GM23248 (cell line): ENCODE measurements around the gene ZDHHC14. TPM values are rescaled to one million over a fixed set of nuclear protein-coding genes. Genes with fewer than 3 reads are reported as not detected.

Experiments
- DNase-seq: peaks from one replicate; pipeline ENCODE4 v3.0.0-alpha.2; 2015
- H2AFZ ChIP-seq: fragments of 200-600 bp; sonication (generic); 2 replicates; pipeline ENCODE4 v1.6.1; 2016; ENCODE audit warnings: antibody characterized with exemption
- H3F3A ChIP-seq: fragments of 200-600 bp; sonication (generic); 2 replicates; pipeline ENCODE4 v1.6.1; 2016; ENCODE audit warnings: mild to moderate bottlenecking, antibody characterized with exemption, mixed run types; ENCODE audit not compliant: insufficient read depth
- H3K27ac ChIP-seq: fragments of 200-600 bp; sonication (generic); 2 replicates; pipeline ENCODE4 v1.5.1; 2016; ENCODE audit warnings: mild to moderate bottlenecking
- H3K27me3 ChIP-seq: fragments of 200-600 bp; sonication (generic); replicated peaks from 2 replicates; pipeline ENCODE4 v1.6.1; 2016; ENCODE audit warnings: mild to moderate bottlenecking; ENCODE audit not compliant: insufficient read depth
- H3K36me3 ChIP-seq: fragments of 200-600 bp; sonication (generic); 2 replicates; pipeline ENCODE4 v1.6.1; 2016; ENCODE audit warnings: low read depth, mild to moderate bottlenecking
- H3K4me1 ChIP-seq: fragments of 200-600 bp; sonication (generic); 2 replicates; pipeline ENCODE4 v1.6.1; 2016; ENCODE audit warnings: mild to moderate bottlenecking; ENCODE audit not compliant: insufficient read depth
- H3K4me2 ChIP-seq: fragments of 200-600 bp; sonication (generic); one replicate; pipeline ENCODE4 v1.6.1; 2016; ENCODE audit warnings: mild to moderate bottlenecking; ENCODE audit not compliant: unreplicated experiment
- H3K4me3 ChIP-seq: fragments of 200-600 bp; sonication (generic); 2 replicates; pipeline ENCODE4 v1.5.1; 2016; ENCODE audit warnings: mild to moderate bottlenecking
- H3K79me2 ChIP-seq: fragments of 200-600 bp; sonication (generic); 2 replicates; pipeline ENCODE4 v1.6.1; 2016; ENCODE audit warnings: mild to moderate bottlenecking; ENCODE audit not compliant: insufficient read depth
- H3K9ac ChIP-seq: fragments of 200-600 bp; sonication (generic); 2 replicates; pipeline ENCODE4 v1.6.1; 2016; ENCODE audit warnings: mild to moderate bottlenecking
- H3K9me2 ChIP-seq: fragments of 200-600 bp; sonication (generic); 2 replicates; pipeline ENCODE4 v1.6.1; 2016; ENCODE audit warnings: mixed run types, mild to moderate bottlenecking, moderate library complexity; ENCODE audit not compliant: insufficient read depth
- H3K9me3 ChIP-seq: fragments of 200-600 bp; sonication (generic); one replicate; pipeline ENCODE4 v1.6.1; 2017; ENCODE audit warnings: low read depth
- H4K20me1 ChIP-seq: fragments of 200-600 bp; sonication (generic); 2 replicates; pipeline ENCODE4 v1.6.0; 2016; ENCODE audit not compliant: insufficient read depth
- EZH2 ChIP-seq: fragments of 200-600 bp; sonication (generic); IDR thresholded peaks from 2 replicates; pipeline ENCODE4 v1.6.1; 2018; ENCODE audit warnings: antibody characterized with exemption, mild to moderate bottlenecking; ENCODE audit not compliant: insufficient read depth, poor library complexity, severe bottlenecking
- EZH2phosphoT487 ChIP-seq: fragments of 200-600 bp; sonication (generic); IDR thresholded peaks from 2 replicates; pipeline ENCODE4 v1.6.1; 2018; ENCODE audit warnings: antibody characterized with exemption, moderate library complexity, mild to moderate bottlenecking, low read depth; ENCODE audit not compliant: insufficient read depth
- WGBS, 2 experiments: methylation state at CpG; one replicate each; pipeline ENCODE4 v1.1.6; 2015 to 2017; ENCODE audit warnings: low lambda C conversion rate in 2 of 2, low coverage in 1 of 2; ENCODE audit errors: missing lambda C conversion rate in 2 of 2; 5-methylcytosine and 5-hydroxymethylcytosine counted together
- in situ Hi-C: fragments of 300-500 bp; cut with MboI; formaldehyde crosslinking; loops from 2 replicates; pipeline ENCODE4 v1.15.0; 2020
- polyA plus RNA-seq: library from polyadenylated mRNA; unstranded; fragments of >200 nt; fragmentation: Nextera tagmentation; extraction: Ambion mirVana; gene quantifications from 2 replicates; pipeline ENCODE4 v1.2.1, GENCODE V29; 2016
- total RNA-seq: library from RNA; depleted of rRNA; stranded (reverse); fragments of >200 nt; shearing (Covaris generic); gene quantifications from 2 replicates; pipeline ENCODE4 v1.2.3, GENCODE V29; 2014

The ZDHHC14 gene
- total and polyA plus RNA-seq, 2 experiments from 2014 or later: 1.4 to 4.5 TPM

DNA sequence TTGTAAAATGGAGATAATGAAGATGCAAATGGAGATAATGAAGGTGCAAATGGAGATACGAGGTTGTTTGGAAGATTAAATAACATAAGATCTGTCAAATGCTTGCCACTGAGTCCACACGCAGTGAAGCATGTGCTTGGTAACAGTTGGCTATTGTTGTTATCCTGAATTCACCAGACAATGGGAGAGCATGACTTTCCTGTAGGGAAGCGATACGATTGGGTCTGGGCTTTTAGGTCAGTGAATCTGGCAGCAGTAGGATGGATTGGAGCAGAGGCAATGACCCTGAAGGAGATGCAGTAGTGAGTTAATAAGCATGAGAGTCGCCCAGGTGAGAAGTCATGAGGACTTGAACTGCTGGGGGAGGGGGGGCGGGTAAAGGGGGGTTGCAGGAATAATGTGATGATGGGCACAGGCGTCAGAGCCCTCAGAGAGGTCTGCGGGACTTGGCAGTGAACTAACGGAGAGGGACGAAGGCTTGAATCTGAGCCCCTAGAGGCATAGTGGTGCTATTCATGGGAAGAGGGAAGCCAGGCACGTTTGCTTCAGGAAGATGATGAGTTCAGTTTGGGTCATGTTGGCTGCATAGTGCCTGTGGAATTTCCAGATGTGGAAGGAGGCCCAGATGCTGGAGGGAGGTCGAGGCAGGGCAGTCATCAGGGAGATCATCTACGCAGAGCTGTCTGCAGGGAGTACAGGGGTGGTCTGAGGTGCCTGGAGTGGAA, 55.4 kb downstream of the ZDHHC14 start:
- Histone ChIP-seq H4K20me1 (no peaks in the 10 kb centered on the region), H3K4me1 (no peaks in the 10 kb centered on the region), H3K9ac (no peak overlapping the region), H3K4me3 (no peak overlapping the region), H3K9me2 (no peaks in the 10 kb centered on the region), H3K27me3 (no peaks in the 10 kb centered on the region), H3K9me3 (no peaks in the 10 kb centered on the region), H3K79me2 (no peaks in the 10 kb centered on the region), H2AFZ (no peak overlapping the region), H3K4me2 (no peak overlapping the region), H3K36me3 (no peaks in the 10 kb centered on the region), H3F3A (0 out of 2 replicates have a peak, but pooled peaks cover 3% of the 10 kb centered on the region), H3K27ac (no peak overlapping the region)
- TF ChIP-seq EZH2phosphoT487 (no peak), EZH2 (no peak)
- 76 to 85% methylated on average over 11 to 13 of the region's 13 CpGs for WGBS, 2 experiments
- in situ Hi-C loops: no loop called here
- no peak for DNase-seq

DNA sequence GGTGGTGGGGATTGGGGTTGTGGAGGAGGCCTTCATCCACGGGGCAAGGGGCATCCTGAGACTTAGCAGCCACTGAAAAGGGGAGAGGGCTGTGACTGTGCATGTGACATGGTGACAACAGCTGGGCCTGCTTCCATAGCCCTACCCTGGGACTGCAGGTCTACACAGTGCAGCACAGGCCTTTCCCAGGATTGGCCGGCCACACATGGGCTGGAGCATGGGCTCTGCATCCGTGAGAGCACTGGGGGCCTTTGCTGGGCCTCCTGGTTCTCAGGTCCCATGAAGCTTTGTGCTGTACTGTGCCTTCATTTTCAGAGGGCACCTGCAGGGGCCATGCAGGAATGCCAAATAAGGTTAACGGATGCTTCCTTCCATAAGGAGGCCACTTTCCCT, 56.0 kb downstream of the ZDHHC14 start:
- DNase-seq: no peak
- H3K4me3 ChIP-seq: no peak overlapping the region
- H3K9ac ChIP-seq: no peak overlapping the region
- H3K4me2 ChIP-seq: no peak overlapping the region
- H4K20me1 ChIP-seq: no peaks in the 10 kb centered on the region
- no peaks in the 10 kb centered on the region for H3K4me1 ChIP-seq
- H3K27me3 ChIP-seq: no peaks in the 10 kb centered on the region
- H3K36me3 ChIP-seq: no peaks in the 10 kb centered on the region
- TF ChIP-seq EZH2phosphoT487 (no peak), EZH2 (no peak)
- H3K9me2 ChIP-seq: no peaks in the 10 kb centered on the region
- H3K9me3 ChIP-seq: no peaks in the 10 kb centered on the region
- 0 out of 2 replicates have a peak, but pooled peaks cover 3% of the 10 kb centered on the region for H3F3A ChIP-seq
- WGBS, 2 experiments: 81 to 86% methylated on average over 4 of the region's 4 CpGs
- H2AFZ ChIP-seq: no peak overlapping the region
- H3K27ac ChIP-seq: no peak overlapping the region
- H3K79me2 ChIP-seq: no peaks in the 10 kb centered on the region
- in situ Hi-C loops: no loop called here

- Histone ChIP-seq H3K27me3 (no peaks in the 10 kb centered on the region), H3K4me3 (no peak overlapping the region), H3K36me3 (no peaks in the 10 kb centered on the region), H3K9me2 (no peaks in the 10 kb centered on the region), H3K4me2 (peak overlapping the region; percentile 1), H4K20me1 (no peaks in the 10 kb centered on the region), H3K9ac (peak overlapping the region; percentile 9; the same call in 1 of the 2 replicates), H3K4me1 (no peaks in the 10 kb centered on the region), H3K9me3 (no peaks in the 10 kb centered on the region), H2AFZ (peak overlapping the region; percentile 21), H3F3A (0 out of 2 replicates have a peak, but pooled peaks cover 3% of the 10 kb centered on the region), H3K27ac (no peak overlapping the region), H3K79me2 (no peaks in the 10 kb centered on the region)
- peak; percentile 19 for DNase-seq
- in situ Hi-C loops: no loop called here
- TF ChIP-seq EZH2 (no peak), EZH2phosphoT487 (no peak)
- WGBS, 2 experiments: 22 to 28% methylated on average over 6 of the region's 6 CpGs
Measured at GRCh38 chr6:157438611-157439111, 57.7 kb downstream of the ZDHHC14 start.

DNA sequence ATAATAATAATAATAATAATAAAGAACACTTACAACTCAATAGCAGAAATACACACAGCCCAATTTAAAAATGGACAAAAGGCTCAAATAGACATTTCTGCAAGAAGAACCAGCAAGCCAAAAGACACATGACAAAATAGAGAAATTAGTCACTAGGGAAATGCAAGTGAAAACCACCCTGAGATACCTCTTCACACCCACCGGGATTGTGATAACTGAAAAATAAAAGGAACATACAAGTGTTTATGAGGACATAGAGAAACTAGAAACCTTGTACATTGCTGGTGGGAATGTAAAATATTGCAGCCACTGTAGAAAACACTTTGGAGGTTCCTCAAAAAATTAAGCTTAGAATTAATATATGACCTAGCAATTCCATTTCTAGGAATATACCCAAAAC, 59.2 kb downstream of the ZDHHC14 start:
- H3K79me2 ChIP-seq: no peaks in the 10 kb centered on the region
- 96 to 97% methylated on average over 1 of the region's 1 CpG for WGBS, 2 experiments
- H3K9me3 ChIP-seq: no peaks in the 10 kb centered on the region
- TF ChIP-seq EZH2: no peak
- TF ChIP-seq EZH2phosphoT487: no peak
- H2AFZ ChIP-seq: no peak overlapping the region
- in situ Hi-C loops: no loop called here
- no peak overlapping the region for H3K4me2 ChIP-seq
- no peak overlapping the region for H3K4me3 ChIP-seq
- no peak overlapping the region for H3K9ac ChIP-seq
- H3F3A ChIP-seq: 0 out of 2 replicates have a peak, but pooled peaks cover 3% of the 10 kb centered on the region
- H4K20me1 ChIP-seq: no peaks in the 10 kb centered on the region
- no peaks in the 10 kb centered on the region for H3K36me3 ChIP-seq
- no peaks in the 10 kb centered on the region for H3K4me1 ChIP-seq
- no peaks in the 10 kb centered on the region for H3K27me3 ChIP-seq
- no peaks in the 10 kb centered on the region for H3K9me2 ChIP-seq
- no peak for DNase-seq
- H3K27ac ChIP-seq: no peak overlapping the region
